MM.1S (cell line): Measurements from ENCODE around the gene ANKS1B.

Source experiments
- EZH2phosphoT487 ChIP-seq: fragments of 300-600 bp; sonication (generic); IDR thresholded peaks from 2 replicates; pipeline ENCODE4 v1.6.1; 2018; ENCODE audit warnings: antibody characterized with exemption, low read length
- TF ChIP-seq, protein P1 (sequence below): fragments of 300-600 bp; sonication (generic); IDR thresholded peaks from 2 replicates; pipeline ENCODE4 v1.5.1; 2016; ENCODE audit warnings: antibody characterized with exemption, low read length, mixed read lengths

DNA sequence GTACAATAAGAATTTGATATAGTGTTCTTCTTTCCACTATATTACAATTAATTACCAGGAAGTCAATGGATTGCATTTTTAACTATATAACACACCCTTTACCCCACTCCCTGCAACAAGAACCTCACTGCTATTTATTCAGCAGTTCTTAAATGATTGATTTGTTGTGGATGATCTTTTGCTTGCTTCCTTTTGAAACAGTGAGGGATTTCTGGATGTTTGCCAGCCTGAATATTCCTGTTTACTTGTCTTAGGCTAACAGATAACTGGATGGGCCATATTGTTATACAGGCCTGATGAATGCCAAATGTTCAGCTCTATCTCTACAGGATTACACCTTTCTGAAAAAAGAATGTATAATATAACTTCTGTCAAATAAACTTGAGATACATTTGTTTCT is 842.1 kb downstream of the ANKS1B start:
- TF ChIP-seq, protein P1, sequence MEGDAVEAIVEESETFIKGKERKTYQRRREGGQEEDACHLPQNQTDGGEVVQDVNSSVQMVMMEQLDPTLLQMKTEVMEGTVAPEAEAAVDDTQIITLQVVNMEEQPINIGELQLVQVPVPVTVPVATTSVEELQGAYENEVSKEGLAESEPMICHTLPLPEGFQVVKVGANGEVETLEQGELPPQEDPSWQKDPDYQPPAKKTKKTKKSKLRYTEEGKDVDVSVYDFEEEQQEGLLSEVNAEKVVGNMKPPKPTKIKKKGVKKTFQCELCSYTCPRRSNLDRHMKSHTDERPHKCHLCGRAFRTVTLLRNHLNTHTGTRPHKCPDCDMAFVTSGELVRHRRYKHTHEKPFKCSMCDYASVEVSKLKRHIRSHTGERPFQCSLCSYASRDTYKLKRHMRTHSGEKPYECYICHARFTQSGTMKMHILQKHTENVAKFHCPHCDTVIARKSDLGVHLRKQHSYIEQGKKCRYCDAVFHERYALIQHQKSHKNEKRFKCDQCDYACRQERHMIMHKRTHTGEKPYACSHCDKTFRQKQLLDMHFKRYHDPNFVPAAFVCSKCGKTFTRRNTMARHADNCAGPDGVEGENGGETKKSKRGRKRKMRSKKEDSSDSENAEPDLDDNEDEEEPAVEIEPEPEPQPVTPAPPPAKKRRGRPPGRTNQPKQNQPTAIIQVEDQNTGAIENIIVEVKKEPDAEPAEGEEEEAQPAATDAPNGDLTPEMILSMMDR = no peak
- no peak for TF ChIP-seq EZH2phosphoT487
